Esophagus squamous epithelium (tissue), 5 donors: ENCODE measurements around the gene L1TD1. TPM values are rescaled to one million over a fixed set of nuclear protein-coding genes. Genes with fewer than 3 reads are reported as not detected.
"Not testable (repeated sequence)": the region's sequence is repeated elsewhere in the genome, so short reads cannot be mapped to it uniquely, and the experiment has no call there.

Experiments
- DNase-seq: peaks from one replicate; lab custom pipeline; 2025; lab: John Stamatoyannopoulos, UW
- H3K27ac ChIP-seq, 4 donors: fragments of 200-600 bp; sonication (generic); one replicate each; pipeline ENCODE4 v1.5.1; 2016 to 2019; ENCODE audit warnings: mild to moderate bottlenecking in 1 of 4
- H3K27me3 ChIP-seq, 4 donors: fragments of 200-600 bp; sonication (generic); 1 replicate in 3 of 4; 2 replicates in 1 of 4; pipeline versions ENCODE4 v1.5.1 to v1.6.0; 2017 to 2021; ENCODE audit warnings: antibody characterized with exemption in 1 of 4
- H3K36me3 ChIP-seq, 3 donors: fragments of 200-600 bp; sonication (generic); one replicate each; pipeline ENCODE4 v1.5.1; 2016 to 2019
- H3K4me1 ChIP-seq, 3 donors: fragments of 200-600 bp; sonication (generic); one replicate each; pipeline ENCODE4 v1.5.1; 2017 to 2019
- H3K4me3 ChIP-seq, 4 donors: fragments of 200-600 bp; sonication (generic); 1 replicate in 3 of 4; 2 replicates in 1 of 4; pipeline ENCODE4 v1.5.1; 2016 to 2019; ENCODE audit warnings: mild to moderate bottlenecking in 2 of 4, moderate library complexity in 1 of 4
- H3K9me3 ChIP-seq, 3 donors: fragments of 200-600 bp; sonication (generic); one replicate each; pipeline ENCODE4 v1.5.1; 2016 to 2019
- POLR2A ChIP-seq, 4 donors: fragments of 450-650 bp; IDR thresholded peaks; one replicate each; pipeline ENCODE4 v1.6.1; 2017; ENCODE audit warnings: antibody characterized with exemption in 4 of 4, mild to moderate bottlenecking in 4 of 4, moderate library complexity in 3 of 4
- WGBS, 2 donors: methylation state at CpG; one replicate each; pipeline ENCODE4 v1.1.5; 2018; 5-methylcytosine and 5-hydroxymethylcytosine counted together
- intact Hi-C: fragments of 100-400 bp; cut with DNase I; formaldehyde crosslinking; loops from one replicate; pipeline ENCODE4 v1.15.0; 2022
- total RNA-seq, 4 donors: library from RNA; depleted of rRNA; stranded (reverse); fragments of >200 nt; gene quantifications; one replicate each; pipeline ENCODE4 v1.1.0, GENCODE V29; 2016
- TF ChIP-seq, protein P1 (sequence below), 6 experiments: fragments of 450-650 bp in 4 of 6; fragments of 200-600 bp in 2 of 6; sonication (generic) in 2 of 6; IDR thresholded peaks; one replicate each; pipeline ENCODE4 v1.5.1; 2016 to 2019; ENCODE audit warnings: antibody characterized with exemption in 6 of 6, mild to moderate bottlenecking in 4 of 6, moderate library complexity in 4 of 6
- donor health status: DM: yes; HTN: yes; CAD: no.

Gene L1TD1
- total RNA-seq, 4 donors from 2014 or later: under 0.01 to 0.08 TPM; not detected in 2

DNA sequence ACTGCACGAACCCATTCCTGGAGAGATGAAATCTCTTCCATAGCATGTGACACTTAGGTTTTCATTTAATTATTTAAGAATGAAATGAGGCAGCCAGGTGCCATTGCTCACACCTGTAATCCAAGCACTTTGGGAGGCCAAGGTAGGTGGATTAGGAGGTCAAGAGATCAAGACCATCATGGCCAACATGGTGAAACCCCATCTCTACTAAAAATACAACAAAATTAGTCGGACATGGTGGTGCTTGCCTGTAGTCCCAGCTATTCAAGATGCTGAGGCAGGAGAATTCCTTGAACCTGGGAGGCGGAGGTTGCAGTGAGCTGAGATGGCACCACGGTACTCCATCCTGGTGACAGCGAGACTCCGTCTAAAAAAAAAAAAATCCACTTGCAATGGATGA lies 17.8 kb downstream of the L1TD1 start:
- Histone ChIP-seq H3K4me1 (no peaks in the 10 kb centered on the region), H3K4me3 (no peak overlapping the region), H3K36me3 (no peaks in the 10 kb centered on the region), H3K27ac (no peak overlapping the region), H3K27me3 (no peaks in the 10 kb centered on the region), H3K9me3 (peaks cover 0 to 14% (median 4%) of the 10 kb centered on the region in 3 donors)
- no peak for TF ChIP-seq POLR2A (IDR thresholded peaks at IDR 0.05)
- TF ChIP-seq, protein P1, sequence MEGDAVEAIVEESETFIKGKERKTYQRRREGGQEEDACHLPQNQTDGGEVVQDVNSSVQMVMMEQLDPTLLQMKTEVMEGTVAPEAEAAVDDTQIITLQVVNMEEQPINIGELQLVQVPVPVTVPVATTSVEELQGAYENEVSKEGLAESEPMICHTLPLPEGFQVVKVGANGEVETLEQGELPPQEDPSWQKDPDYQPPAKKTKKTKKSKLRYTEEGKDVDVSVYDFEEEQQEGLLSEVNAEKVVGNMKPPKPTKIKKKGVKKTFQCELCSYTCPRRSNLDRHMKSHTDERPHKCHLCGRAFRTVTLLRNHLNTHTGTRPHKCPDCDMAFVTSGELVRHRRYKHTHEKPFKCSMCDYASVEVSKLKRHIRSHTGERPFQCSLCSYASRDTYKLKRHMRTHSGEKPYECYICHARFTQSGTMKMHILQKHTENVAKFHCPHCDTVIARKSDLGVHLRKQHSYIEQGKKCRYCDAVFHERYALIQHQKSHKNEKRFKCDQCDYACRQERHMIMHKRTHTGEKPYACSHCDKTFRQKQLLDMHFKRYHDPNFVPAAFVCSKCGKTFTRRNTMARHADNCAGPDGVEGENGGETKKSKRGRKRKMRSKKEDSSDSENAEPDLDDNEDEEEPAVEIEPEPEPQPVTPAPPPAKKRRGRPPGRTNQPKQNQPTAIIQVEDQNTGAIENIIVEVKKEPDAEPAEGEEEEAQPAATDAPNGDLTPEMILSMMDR (IDR thresholded peaks at IDR 0.05): no peak
- WGBS, 2 donors: 87 to 88% methylated on average over 6 of the region's 6 CpGs
- intact Hi-C loops: no loop called here
- no peak for DNase-seq

DNA sequence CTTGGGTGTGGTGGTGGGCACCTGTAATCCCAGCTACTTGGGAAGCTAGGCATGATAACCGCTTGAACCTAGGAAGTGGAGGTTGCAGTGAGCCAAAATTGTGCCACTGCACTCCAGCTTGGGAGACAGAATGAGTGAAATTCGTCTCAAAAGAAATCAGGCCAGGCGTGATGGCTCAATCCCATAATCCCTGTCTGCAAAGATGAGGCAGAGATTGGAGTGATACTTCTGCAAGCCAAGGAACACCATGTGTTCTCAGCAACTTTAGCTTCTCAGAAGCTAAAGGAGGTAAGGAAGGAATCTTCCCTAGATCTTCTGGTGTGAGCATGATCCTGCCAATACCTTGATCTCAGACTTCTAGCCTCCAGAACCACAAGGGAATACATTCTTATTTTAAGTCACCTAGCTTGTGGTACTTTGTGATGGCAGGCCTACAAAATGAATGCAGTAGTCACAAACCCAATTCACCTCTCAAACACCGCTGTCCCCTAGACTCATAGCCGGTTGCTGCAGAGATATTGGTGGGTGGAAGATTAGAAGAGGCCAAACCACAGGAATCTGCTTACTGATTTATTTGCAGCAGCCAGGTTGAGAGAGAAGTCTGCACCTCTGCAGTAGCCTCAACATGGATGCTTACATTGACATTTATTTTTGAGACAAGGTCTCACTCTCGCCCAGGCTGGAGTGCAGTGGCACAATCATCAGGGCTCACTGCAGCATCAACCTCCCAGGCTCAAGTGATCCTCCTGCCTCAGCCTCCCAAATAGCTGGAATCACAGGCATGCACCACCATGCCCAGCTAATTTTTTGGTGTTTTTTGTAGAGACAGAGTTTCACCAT lies 18.6 kb downstream of the L1TD1 start:
- no peak overlapping the region for H3K27ac ChIP-seq
- H3K4me3 ChIP-seq: no peak overlapping the region
- WGBS, 2 donors: 79 to 85% methylated on average over 6 of the region's 6 CpGs
- peaks cover 0 to 14% (median 4%) of the 10 kb centered on the region in 3 donors for H3K9me3 ChIP-seq
- H3K4me1 ChIP-seq: no peaks in the 10 kb centered on the region
- DNase-seq: no peak
- no peaks in the 10 kb centered on the region for H3K27me3 ChIP-seq
- no peaks in the 10 kb centered on the region for H3K36me3 ChIP-seq
- TF ChIP-seq, protein P1 (IDR thresholded peaks at IDR 0.05): no peak
- TF ChIP-seq POLR2A (IDR thresholded peaks at IDR 0.05): no peak
- intact Hi-C loops: no loop called here

DNA sequence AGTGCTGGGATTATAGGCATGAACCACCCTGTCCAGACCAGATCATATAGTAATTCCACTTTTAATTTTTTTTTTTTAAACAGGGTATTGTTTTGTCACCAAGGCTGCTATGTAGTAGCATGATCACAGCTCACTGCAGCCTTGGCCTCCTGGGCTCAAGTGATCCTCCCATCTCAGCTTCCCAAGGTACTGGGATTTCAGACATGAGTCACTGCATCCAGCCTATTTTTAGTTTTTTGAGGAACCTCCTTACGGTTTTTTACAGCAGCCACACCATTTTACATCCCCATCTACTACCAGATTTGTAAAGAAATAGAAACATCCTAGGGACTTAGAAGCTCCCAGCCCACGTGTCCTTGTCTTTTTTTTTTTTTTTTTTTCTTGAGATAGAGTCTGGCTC lies 24.0 kb downstream of the L1TD1 start:
- H3K27me3 ChIP-seq: no peaks in the 10 kb centered on the region
- DNase-seq: no peak
- 55 to 79% methylated on average over 2 of the region's 2 CpGs for WGBS, 2 donors
- no peaks in the 10 kb centered on the region for H3K4me1 ChIP-seq
- no peak overlapping the region for H3K27ac ChIP-seq
- no peak overlapping the region for H3K4me3 ChIP-seq
- intact Hi-C loops: no loop called here
- H3K36me3 ChIP-seq: no peaks in the 10 kb centered on the region
- TF ChIP-seq POLR2A (IDR thresholded peaks at IDR 0.05): no peak
- TF ChIP-seq, protein P1 (IDR thresholded peaks at IDR 0.05): no peak
- H3K9me3 ChIP-seq: no peaks in the 10 kb centered on the region

DNA sequence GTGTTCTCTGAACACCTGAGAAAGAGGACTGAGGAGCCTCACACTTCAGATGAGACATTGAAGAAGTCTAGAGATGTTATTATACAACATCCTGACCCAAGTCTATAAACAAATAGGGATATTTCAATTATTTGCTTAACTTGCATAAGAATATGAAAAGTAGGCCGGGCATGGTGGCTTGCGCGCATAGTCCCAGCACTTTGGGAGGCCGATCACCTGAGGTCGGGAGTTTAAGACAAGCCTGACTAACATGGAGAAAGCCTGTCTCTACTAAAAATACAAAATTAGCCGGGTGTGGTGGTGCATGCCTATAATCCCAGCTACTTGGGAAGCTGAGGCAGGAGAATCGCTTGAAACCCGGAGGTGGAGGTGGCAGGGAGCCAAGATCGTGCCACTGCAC lies 25.8 kb downstream of the L1TD1 start:
- DNase-seq, H3K4me3 ChIP-seq, H3K27me3 ChIP-seq, intact Hi-C loops, H3K4me1 ChIP-seq, H3K27ac ChIP-seq, H3K9me3 ChIP-seq, H3K36me3 ChIP-seq: not testable (repeated sequence)
- WGBS, 2 donors: 82% methylated on average over 9 of the region's 9 CpGs

DNA sequence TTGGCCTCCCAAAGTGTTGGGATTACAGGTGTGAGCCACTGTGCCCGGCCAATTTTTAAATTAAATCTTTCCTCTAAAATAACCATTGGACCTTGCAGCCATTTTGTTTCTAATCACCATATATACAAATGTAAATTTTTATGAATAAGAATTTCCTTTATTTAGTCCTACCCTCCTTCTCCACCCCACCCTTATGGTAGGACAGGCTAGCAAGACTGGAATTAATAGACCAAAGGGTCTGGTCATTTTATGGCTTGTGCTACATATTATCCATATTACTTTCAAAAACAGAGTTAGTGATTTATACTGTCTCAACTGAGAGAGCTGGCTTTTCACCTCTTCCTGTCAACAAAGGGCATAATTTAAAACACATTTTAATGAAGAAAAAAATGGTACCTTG lies 26.5 kb downstream of the L1TD1 start:
- TF ChIP-seq, protein P1 (IDR thresholded peaks at IDR 0.05): no peak
- no peaks in the 10 kb centered on the region for H3K36me3 ChIP-seq
- no peaks in the 10 kb centered on the region for H3K9me3 ChIP-seq
- no peaks in the 10 kb centered on the region for H3K27me3 ChIP-seq
- H3K27ac ChIP-seq: no peak overlapping the region
- no peaks in the 10 kb centered on the region for H3K4me1 ChIP-seq
- DNase-seq: no peak
- 89 to 100% methylated on average over 1 of the region's 1 CpG for WGBS, 2 donors
- H3K4me3 ChIP-seq: no peak overlapping the region
- intact Hi-C loops: no loop called here
